Neural cell (in vitro differentiated cells): Measurements from ENCODE around the gene BMPR1B.

Experiments
- EP300 ChIP-seq: fragments of 450-650 bp; conservative IDR thresholded peaks from 2 replicates; pipeline ENCODE4 v1.6.1; 2014; ENCODE audit warnings: antibody characterized with exemption, mild to moderate bottlenecking, moderate library complexity; ENCODE audit not compliant: poor library complexity, severe bottlenecking
- EZH2 ChIP-seq: fragments of 200-600, 300-800 bp; shearing (Covaris generic), sonication (generic); IDR thresholded peaks from 2 replicates; pipeline ENCODE4 v1.6.1; 2014; ENCODE audit warnings: antibody characterized with exemption, low read length, borderline replicate concordance, mild to moderate bottlenecking; ENCODE audit not compliant: insufficient read depth, poor library complexity, severe bottlenecking
- MXI1 ChIP-seq: fragments of 450-650 bp; conservative IDR thresholded peaks from 2 replicates; pipeline ENCODE4 v1.6.1; 2014; ENCODE audit warnings: antibody characterized with exemption, mild to moderate bottlenecking; ENCODE audit not compliant: poor library complexity, severe bottlenecking
- POLR2AphosphoS5 ChIP-seq: IDR thresholded peaks from 2 replicates; pipeline ENCODE4 v1.6.1; 2012
- RAD21 ChIP-seq: fragments of 450-650 bp; conservative IDR thresholded peaks from 2 replicates; pipeline ENCODE4 v1.6.1; 2014; ENCODE audit warnings: antibody characterized with exemption, mild to moderate bottlenecking, moderate library complexity
- REST ChIP-seq: IDR thresholded peaks from 2 replicates; pipeline ENCODE4 v1.6.1; 2012; ENCODE audit warnings: borderline replicate concordance
- SMC3 ChIP-seq: fragments of 450-650 bp; conservative IDR thresholded peaks from 2 replicates; pipeline ENCODE4 v1.6.1; 2014; ENCODE audit warnings: antibody characterized with exemption, mild to moderate bottlenecking, moderate library complexity; ENCODE audit not compliant: poor library complexity
- TAF1 ChIP-seq: IDR thresholded peaks from 2 replicates; pipeline ENCODE4 v1.6.1; 2012; ENCODE audit warnings: low read depth
- TF ChIP-seq, protein P1 (sequence below): fragments of 450-650 bp; IDR thresholded peaks from 2 replicates; pipeline ENCODE4 v1.5.1; 2014; ENCODE audit warnings: antibody characterized with exemption, mild to moderate bottlenecking, moderate library complexity; ENCODE audit not compliant: poor library complexity, severe bottlenecking

GRCh38 chr4:94939791-94940519, 182.2 kb downstream of the BMPR1B start:
- TF ChIP-seq, protein P1, sequence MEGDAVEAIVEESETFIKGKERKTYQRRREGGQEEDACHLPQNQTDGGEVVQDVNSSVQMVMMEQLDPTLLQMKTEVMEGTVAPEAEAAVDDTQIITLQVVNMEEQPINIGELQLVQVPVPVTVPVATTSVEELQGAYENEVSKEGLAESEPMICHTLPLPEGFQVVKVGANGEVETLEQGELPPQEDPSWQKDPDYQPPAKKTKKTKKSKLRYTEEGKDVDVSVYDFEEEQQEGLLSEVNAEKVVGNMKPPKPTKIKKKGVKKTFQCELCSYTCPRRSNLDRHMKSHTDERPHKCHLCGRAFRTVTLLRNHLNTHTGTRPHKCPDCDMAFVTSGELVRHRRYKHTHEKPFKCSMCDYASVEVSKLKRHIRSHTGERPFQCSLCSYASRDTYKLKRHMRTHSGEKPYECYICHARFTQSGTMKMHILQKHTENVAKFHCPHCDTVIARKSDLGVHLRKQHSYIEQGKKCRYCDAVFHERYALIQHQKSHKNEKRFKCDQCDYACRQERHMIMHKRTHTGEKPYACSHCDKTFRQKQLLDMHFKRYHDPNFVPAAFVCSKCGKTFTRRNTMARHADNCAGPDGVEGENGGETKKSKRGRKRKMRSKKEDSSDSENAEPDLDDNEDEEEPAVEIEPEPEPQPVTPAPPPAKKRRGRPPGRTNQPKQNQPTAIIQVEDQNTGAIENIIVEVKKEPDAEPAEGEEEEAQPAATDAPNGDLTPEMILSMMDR = no peak
- no peak for TF ChIP-seq RAD21
- no peak for TF ChIP-seq EZH2
- TF ChIP-seq POLR2AphosphoS5 = no peak
- no peak for TF ChIP-seq MXI1
- no peak for TF ChIP-seq EP300
- TF ChIP-seq TAF1 = no peak
- no peak for TF ChIP-seq REST
- no peak for TF ChIP-seq SMC3
